Brain pericyte (primary cell): ENCODE data around the gene PLK1.

Source experiments
- DNase-seq: peaks from one replicate; pipeline ENCODE4 v3.0.0-alpha.2; 2012; ENCODE audit warnings: low read depth, low spot score

The PLK1 gene

GRCh38 chr16:23679274-23679985, 741 bp downstream of the PLK1 start:
- no peak for DNase-seq

DNA sequence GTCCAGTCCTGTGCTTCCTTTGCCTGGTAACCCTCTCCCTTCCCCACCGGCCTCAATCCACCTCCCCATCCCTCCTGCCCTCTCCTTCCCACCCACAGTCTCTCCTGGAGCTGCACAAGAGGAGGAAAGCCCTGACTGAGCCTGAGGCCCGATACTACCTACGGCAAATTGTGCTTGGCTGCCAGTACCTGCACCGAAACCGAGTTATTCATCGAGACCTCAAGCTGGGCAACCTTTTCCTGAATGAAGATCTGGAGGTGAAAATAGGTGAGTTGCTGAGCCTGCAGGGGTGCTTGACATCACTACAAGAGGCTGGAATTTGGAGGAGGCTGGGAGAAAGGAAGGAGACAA, 1.3 kb downstream of the PLK1 start:
- DNase-seq: no peak

DNA sequence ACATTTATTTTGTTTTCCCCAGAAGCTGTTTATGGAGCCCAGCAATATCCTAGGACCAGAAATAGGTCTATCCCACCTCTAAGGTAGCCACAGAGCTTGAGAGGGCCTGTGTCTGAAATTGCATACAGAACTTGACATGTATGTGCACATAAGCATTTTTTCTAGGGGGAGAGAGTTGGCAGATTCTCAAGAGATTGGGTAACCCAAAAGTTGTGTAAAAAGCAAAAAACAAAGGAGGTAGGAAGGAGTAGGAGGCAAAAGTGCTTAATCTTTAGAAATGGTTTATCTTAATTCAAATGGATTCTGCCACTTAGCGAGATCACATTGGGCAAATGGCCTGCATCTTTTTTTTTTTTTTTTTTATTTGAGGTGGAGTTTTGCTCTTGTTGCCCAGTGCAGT, 3.5 kb downstream of the PLK1 start:
- no peak for DNase-seq

- no peak for DNase-seq
Observed at GRCh38 chr16:23683487-23683886, 4.8 kb downstream of the PLK1 start.

DNA sequence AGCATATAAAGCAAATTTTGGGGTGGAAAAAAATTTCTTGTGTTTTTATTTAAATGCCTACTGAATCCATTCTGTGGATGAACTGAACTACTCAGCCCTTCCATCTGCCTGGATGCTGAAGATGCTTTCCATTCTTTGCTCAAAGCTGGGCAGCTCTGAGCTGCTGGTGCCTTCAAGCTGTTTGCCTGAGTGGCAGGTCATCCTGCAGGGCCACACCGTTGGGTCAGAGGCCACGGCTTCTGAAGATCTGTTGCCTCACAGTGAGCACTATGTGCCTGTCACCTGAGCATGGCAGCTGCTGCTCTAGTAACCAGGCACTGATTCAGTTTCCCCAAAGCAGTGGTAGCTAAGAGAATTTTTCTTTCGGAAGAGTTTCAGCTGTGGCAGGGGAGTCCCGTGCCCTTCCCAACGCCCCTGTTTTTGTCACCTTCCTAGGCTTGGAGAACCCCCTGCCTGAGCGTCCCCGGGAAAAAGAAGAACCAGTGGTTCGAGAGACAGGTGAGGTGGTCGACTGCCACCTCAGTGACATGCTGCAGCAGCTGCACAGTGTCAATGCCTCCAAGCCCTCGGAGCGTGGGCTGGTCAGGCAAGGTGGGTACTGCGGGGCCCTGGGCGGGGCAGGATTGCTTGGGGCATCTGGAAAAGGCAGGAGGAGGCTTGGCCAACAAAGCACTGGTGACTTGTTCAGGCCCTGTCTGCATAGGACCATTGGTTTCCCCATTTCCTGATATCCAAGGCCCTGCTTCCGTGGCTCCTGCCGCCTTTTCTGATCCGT, 8.5 kb downstream of the PLK1 start:
- DNase-seq: no peak

GRCh38 chr16:23689442-23690187, 10.9 kb downstream of the PLK1 start:
- no peak for DNase-seq

GRCh38 chr16:23690771-23691482, 12.2 kb downstream of the PLK1 start:
- DNase-seq: no peak

- no peak for DNase-seq
Observed at GRCh38 chr16:23691483-23692189, 12.9 kb downstream of the PLK1 start.

- no peak for DNase-seq
Observed at GRCh38 chr16:23692190-23692837, 13.6 kb downstream of the PLK1 start.

- no peak for DNase-seq
Observed at GRCh38 chr16:23694265-23694643, 15.6 kb downstream of the PLK1 start.

- DNase-seq: no peak
Observed at GRCh38 chr16:23694644-23695373, 16.1 kb downstream of the PLK1 start.

GRCh38 chr16:23695756-23696155, 17.1 kb downstream of the PLK1 start:
- no peak for DNase-seq

DNA sequence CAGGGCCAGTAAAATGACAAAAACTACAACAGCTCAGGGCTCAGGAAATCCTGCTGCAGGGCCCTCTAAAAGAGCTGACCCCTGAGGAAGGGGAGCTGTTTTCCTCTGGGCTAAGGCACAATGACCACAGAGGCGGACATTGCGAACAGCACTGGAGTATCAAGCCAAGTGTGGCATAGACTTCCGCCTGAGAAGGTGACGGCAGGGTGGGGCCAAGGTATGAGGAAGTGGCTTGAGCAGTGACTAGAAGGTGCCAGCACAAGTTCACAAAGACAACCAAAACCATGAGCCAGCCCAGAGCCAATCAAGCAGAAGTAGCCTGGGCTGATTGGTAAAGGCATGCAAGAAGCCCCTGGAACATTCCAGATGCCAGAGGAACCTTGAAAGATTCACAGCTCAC, 20.4 kb downstream of the PLK1 start:
- DNase-seq: no peak

DNA sequence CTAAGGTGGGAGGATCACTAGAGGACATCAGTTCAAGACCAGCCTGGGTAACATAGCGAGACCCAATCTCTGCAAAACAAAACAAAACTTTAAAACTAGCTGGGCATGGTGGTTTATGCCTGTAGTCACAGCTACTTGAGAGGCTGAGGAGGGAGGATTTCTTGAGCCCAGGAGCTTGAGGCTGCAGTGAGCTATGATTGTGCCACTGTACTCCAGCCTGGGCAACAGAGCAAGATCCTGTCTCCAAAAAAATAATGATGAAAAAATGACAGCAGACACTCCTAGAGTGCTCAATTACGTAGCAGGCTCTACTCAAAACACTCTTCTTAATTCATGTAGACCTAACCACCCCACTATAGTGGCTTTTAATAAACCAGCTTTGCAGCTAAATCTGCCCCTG, 21.4 kb downstream of the PLK1 start:
- DNase-seq: no peak

- DNase-seq: no peak
Observed at GRCh38 chr16:23700509-23700908, 21.8 kb downstream of the PLK1 start.

DNA sequence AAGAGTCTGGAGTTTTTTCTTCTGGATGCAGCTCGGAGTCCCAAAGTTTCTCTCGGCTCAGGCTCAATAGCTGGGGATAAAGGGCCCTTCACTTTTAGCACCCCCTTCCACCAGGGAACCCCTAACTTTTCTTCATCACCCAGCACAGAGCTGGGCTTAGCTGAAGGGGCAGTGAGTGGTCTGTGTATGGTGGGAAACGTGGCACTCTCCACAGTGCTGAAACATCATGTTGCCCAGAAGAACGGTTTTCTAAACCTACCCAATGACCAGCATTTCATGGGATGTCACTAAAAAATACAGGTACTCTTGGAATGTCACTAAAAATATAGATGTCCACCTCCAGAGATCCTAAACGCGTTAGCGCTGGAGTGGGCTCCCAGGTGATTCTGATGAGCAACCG, 22.4 kb downstream of the PLK1 start:
- no peak for DNase-seq

GRCh38 chr16:23702951-23703350, 24.3 kb downstream of the PLK1 start:
- DNase-seq: no peak

DNA sequence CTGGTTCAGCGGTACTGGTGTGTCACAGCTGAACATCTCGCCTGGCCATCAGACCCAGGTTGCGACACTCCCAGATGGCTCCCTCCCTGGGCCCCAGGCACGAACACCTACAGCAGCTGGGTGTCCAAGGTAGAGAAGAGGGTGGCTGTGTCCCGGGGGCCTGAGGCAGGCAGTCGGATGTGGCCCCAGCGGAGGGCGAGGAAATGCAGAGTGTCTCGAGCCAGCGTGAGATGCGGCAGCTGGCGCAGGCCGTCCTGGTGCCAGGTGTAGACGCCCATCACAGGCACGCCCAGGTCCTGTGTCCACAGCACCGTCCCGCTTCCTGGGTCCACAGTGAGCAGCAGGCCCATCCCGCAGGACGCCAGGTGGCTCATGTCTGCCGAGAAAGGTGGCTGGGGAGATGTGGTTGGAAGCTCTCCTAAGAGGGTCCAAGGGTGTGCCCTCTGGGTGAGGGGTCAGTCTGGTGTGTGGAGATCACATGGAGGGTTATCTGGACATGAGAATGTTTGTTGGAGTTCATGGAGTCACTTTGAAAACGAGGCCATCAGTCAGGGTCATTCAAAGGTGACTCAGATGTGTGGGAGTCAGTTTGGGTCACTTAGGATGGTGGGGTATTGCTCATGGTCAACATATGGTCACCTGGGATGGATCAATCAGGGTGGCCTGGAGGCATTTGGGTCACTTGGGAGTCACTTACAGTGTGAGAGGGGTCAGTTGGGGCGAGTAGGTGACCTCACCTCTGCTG, 26.3 kb downstream of the PLK1 start:
- DNase-seq: no peak

- no peak for DNase-seq
Observed at GRCh38 chr16:23705517-23705902, 26.8 kb downstream of the PLK1 start.

DNA sequence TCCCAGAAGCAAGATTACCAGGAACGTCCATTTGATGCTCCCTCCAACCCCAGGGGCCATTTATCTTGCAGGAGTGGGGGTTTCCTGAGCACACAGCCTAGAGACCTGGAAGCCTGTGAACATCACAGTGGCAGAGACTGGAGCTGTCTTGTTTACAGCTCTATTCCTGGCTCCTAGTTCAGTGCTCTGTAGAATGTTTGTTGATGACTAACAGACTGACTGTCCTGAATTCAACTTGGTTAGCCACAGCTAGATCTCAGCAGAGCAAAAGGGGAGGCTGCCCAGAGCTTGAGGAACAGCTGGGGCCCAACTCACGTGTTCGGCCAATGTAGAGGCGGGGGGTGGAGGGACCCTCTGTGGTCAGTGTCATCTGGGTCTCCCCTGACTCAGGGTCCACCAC, 27.8 kb downstream of the PLK1 start:
- DNase-seq: no peak
